H1 (cell line): Measurements from ENCODE around the gene CEMP1. TPM values are rescaled to one million over a fixed set of nuclear protein-coding genes. Genes with fewer than 3 reads are reported as not detected.
A peak's percentile ranks its signal among the peaks of the same experiment; 100 is the strongest.

Experiments used
- ASH2L ChIP-seq: fragments of 200-600, 300-600 bp; sonication (generic); IDR thresholded peaks from one replicate; pipeline ENCODE4 v1.7.1; 2017; ENCODE audit warnings: low read length
- BACH1 ChIP-seq: IDR thresholded peaks from 2 replicates; pipeline ENCODE4 v1.6.1; 2012; ENCODE audit warnings: low read length, improper control_type of control experiment
- BRCA1 ChIP-seq: IDR thresholded peaks from 2 replicates; pipeline ENCODE4 v1.6.1; 2012; ENCODE audit warnings: low read depth, low read length, improper control_type of control experiment
- CBX5 ChIP-seq: fragments of 300-800, 300-1000 bp; sonication (generic); IDR thresholded peaks from 2 replicates; pipeline ENCODE4 v1.7.1; 2016; ENCODE audit warnings: antibody characterized with exemption, low read length, low read depth
- CHD2 ChIP-seq: IDR thresholded peaks from 2 replicates; pipeline ENCODE4 v1.6.1; 2012; ENCODE audit warnings: low read length, improper control_type of control experiment
- EP300 ChIP-seq, 2 experiments: IDR thresholded peaks; 1 replicate in 1 of 2; 2 replicates in 1 of 2; pipeline ENCODE4 v1.6.1; 2011 to 2012; ENCODE audit warnings: low read depth in 2 of 2, low read length in 2 of 2, mild to moderate bottlenecking in 2 of 2, borderline replicate concordance in 1 of 2, inconsistent platforms in 1 of 2, moderate library complexity in 1 of 2
- EZH2 ChIP-seq: fragments of 200-600 bp; sonication (generic); IDR thresholded peaks from 2 replicates; pipeline ENCODE4 v1.7.1; 2012; ENCODE audit warnings: low read depth, mild to moderate bottlenecking, moderate library complexity, low read length, inconsistent platforms; ENCODE audit not compliant: severe bottlenecking
- GABPA ChIP-seq: IDR thresholded peaks from 2 replicates; pipeline ENCODE4 v1.6.1; 2011; ENCODE audit warnings: mild to moderate bottlenecking, low read length, moderate library complexity, borderline replicate concordance; ENCODE audit not compliant: insufficient read depth
- HDAC6 ChIP-seq: IDR thresholded peaks from one replicate; pipeline ENCODE4 v1.7.1; 2012; ENCODE audit warnings: low read depth, mild to moderate bottlenecking, inconsistent platforms, low read length, moderate library complexity
- JUN ChIP-seq: IDR thresholded peaks from 2 replicates; pipeline ENCODE4 v1.6.1; 2011; ENCODE audit warnings: low read depth, mild to moderate bottlenecking, improper control_type of control experiment, low read length
- JUND ChIP-seq: IDR thresholded peaks from 2 replicates; pipeline ENCODE4 v1.6.1; 2011; ENCODE audit warnings: mild to moderate bottlenecking, improper control_type of control experiment, low read length
- MAFK ChIP-seq: IDR thresholded peaks from 2 replicates; pipeline ENCODE4 v1.6.1; 2012; ENCODE audit warnings: low read depth, mild to moderate bottlenecking, improper control_type of control experiment, low read length
- PHF8 ChIP-seq: fragments of 200-600 bp; sonication (generic); conservative IDR thresholded peaks from 2 replicates; pipeline ENCODE4 v1.7.1; 2012; ENCODE audit warnings: low read depth, mild to moderate bottlenecking, inconsistent platforms, low read length, moderate library complexity
- POLR2A ChIP-seq, 2 experiments: IDR thresholded peaks; 1 replicate in 1 of 2; 2 replicates in 1 of 2; pipeline ENCODE4 v1.6.1; 2011; ENCODE audit warnings: low read depth in 2 of 2, low read length in 2 of 2, mild to moderate bottlenecking in 2 of 2; ENCODE audit errors: control extremely low read depth in 1 of 2
- POU5F1 ChIP-seq: IDR thresholded peaks from 2 replicates; pipeline ENCODE4 v1.6.1; 2011; ENCODE audit warnings: low read depth, mild to moderate bottlenecking, low read length, moderate library complexity
- RNF2 ChIP-seq: fragments of 200-900, 300-1000 bp; sonication (generic); IDR thresholded peaks from 2 replicates; pipeline ENCODE4 v1.7.1; 2016; ENCODE audit warnings: borderline replicate concordance, low read depth, mild to moderate bottlenecking, antibody characterized with exemption, low read length; ENCODE audit not compliant: poor library complexity, severe bottlenecking; ENCODE audit errors: missing control alignments
- SAP30 ChIP-seq: fragments of 300-600 bp; sonication (generic); IDR thresholded peaks from 2 replicates; pipeline ENCODE4 v1.7.1; 2012; ENCODE audit warnings: low read length, moderate library complexity, mild to moderate bottlenecking, inconsistent platforms; ENCODE audit not compliant: insufficient read depth, insufficient replicate concordance
- SIX5 ChIP-seq: IDR thresholded peaks from 2 replicates; pipeline ENCODE4 v1.6.1; 2011; ENCODE audit warnings: mild to moderate bottlenecking, low read depth, low read length
- YY1 ChIP-seq: IDR thresholded peaks from 2 replicates; pipeline ENCODE4 v1.6.1; 2011; ENCODE audit warnings: low read depth, mild to moderate bottlenecking, low read length
- polyA plus RNA-seq, 7 experiments: library from polyadenylated mRNA; depleted of rRNA in 3 of 7; stranded (reverse) in 5 of 7; unstranded in 2 of 7; fragments of >200 nt in 5 of 7; fragments of 200-250 nt in 2 of 7; gene quantifications; 1 replicate in 5 of 7; 2 replicates in 1 of 7; 4 replicates in 1 of 7; pipeline versions ENCODE4 v1.2.1 to v1.2.3, GENCODE V29; 2011 to 2013; ENCODE audit warnings: missing spikeins in 2 of 7, mixed read lengths in 2 of 7
- total RNA-seq: library from RNA; stranded (reverse); fragmentation: NEBNext Ultra II Directional; extraction: Animal tissue kit (Norgen Biotek cat#: 25700); gene quantifications from 2 replicates; pipeline ENCODE4 v1.2.1, GENCODE V29; 2021
- TF ChIP-seq, protein P1 (sequence below), 3 experiments: IDR thresholded peaks; 1 replicate in 2 of 3; 2 replicates in 1 of 3; pipeline versions ENCODE4 v1.5.1 to v1.6.1; 2011; ENCODE audit warnings: low read length in 3 of 3, mild to moderate bottlenecking in 3 of 3, inconsistent platforms in 2 of 3, low read depth in 1 of 3, moderate library complexity in 1 of 3; ENCODE audit not compliant: insufficient read depth in 1 of 3; ENCODE audit errors: control extremely low read depth in 1 of 3
- TF ChIP-seq, protein P2 (sequence below): IDR thresholded peaks from 2 replicates; pipeline ENCODE4 v1.6.1; 2011; ENCODE audit warnings: low read depth, mild to moderate bottlenecking, low read length; ENCODE audit not compliant: insufficient read depth

CEMP1 gene
- total and polyA plus RNA-seq, 2 of the 8 experiments (the other 6 are each of a cell fraction or from before 2014, with no cell fraction given) = not detected

DNA sequence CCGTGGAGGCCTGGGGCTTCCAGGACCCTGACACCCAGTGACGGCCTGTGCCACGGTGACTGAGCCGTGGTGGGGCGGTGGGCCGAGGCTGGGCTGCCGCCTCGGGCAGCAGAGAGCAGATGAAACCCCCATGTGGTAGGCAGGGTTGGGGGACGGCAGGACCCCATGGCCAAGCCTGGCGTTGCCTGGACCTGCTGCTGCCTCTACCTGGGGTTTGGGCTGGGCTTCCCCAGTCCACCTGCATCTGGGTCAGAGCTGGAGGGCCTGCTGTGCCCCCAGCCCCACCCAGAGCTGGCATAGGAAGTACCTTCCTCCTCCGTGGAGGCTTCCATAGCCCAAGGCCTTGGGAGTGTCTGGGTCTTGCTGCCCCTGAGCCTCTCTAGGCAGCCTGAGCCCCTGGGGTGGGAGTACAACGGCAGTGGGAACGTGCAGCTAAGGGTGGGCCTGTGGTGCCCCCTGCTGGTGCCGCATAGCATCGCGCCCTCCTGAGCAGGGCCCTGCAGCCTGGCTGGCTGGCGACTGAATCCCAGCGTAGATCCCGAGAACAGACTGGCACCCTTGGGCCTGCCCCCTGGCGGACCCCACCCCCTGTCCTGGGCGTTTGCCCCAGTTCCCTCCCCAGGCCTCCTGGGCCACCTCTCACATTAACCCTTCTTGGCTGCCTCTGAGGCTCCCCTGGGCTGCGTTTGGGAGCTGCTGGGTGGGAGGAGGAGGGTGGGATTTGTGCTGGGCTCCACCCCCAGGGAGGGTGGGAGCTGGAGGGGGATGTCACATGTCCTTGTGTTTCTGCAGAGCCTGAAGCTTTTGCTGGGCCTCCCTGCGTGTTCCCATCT is 30.1 kb downstream of the CEMP1 start (continued):
- TF ChIP-seq, protein P1, sequence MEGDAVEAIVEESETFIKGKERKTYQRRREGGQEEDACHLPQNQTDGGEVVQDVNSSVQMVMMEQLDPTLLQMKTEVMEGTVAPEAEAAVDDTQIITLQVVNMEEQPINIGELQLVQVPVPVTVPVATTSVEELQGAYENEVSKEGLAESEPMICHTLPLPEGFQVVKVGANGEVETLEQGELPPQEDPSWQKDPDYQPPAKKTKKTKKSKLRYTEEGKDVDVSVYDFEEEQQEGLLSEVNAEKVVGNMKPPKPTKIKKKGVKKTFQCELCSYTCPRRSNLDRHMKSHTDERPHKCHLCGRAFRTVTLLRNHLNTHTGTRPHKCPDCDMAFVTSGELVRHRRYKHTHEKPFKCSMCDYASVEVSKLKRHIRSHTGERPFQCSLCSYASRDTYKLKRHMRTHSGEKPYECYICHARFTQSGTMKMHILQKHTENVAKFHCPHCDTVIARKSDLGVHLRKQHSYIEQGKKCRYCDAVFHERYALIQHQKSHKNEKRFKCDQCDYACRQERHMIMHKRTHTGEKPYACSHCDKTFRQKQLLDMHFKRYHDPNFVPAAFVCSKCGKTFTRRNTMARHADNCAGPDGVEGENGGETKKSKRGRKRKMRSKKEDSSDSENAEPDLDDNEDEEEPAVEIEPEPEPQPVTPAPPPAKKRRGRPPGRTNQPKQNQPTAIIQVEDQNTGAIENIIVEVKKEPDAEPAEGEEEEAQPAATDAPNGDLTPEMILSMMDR (IDR thresholded peaks at IDR 0.05; ENCODE audit: control extremely low read depth in 1 of 3, insufficient read depth in 1 of 3, low read depth in 1 of 3, low read length in 3 of 3) = peak; percentile 91 to 100 (median 96)
- TF ChIP-seq POLR2A (IDR thresholded peaks at IDR 0.05; ENCODE audit: control extremely low read depth in 1 of 2, low read depth in 2 of 2, low read length in 2 of 2) (no peak), JUN (no peak), POU5F1 (no peak), YY1 (0 out of 2 replicates have a peak, but pooled peaks have one; percentile 25), BACH1 (no peak), HDAC6 (no peak), EZH2 (no peak), ASH2L (no peak), SAP30 (no peak), GABPA (no peak; the same call in 1 of the 2 replicates), MAFK (no peak), JUND (no peak), BRCA1 (no peak), PHF8 (no peak), SIX5 (no peak), RNF2 (no peak), CBX5 (no peak), EP300 (IDR thresholded peaks at IDR 0.05; ENCODE audit: borderline replicate concordance in 1 of 2, low read depth in 2 of 2, low read length in 2 of 2) (peak in 1 of 2 experiments; percentile 39; a peak in 1 of 3 replicates), CHD2 (no peak)
- TF ChIP-seq, protein P2, sequence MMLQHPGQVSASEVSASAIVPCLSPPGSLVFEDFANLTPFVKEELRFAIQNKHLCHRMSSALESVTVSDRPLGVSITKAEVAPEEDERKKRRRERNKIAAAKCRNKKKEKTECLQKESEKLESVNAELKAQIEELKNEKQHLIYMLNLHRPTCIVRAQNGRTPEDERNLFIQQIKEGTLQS = no peak
